ENCODE data around the gene MRE11.
"Not testable (repeated sequence)": the region's sequence is repeated elsewhere in the genome, so short reads cannot be mapped to it uniquely, and the experiment has no call there.

The MRE11 gene
- total RNA-seq = 63.8 reads per million, percentile 74 among the genes with 10 or more reads in this experiment

DNA sequence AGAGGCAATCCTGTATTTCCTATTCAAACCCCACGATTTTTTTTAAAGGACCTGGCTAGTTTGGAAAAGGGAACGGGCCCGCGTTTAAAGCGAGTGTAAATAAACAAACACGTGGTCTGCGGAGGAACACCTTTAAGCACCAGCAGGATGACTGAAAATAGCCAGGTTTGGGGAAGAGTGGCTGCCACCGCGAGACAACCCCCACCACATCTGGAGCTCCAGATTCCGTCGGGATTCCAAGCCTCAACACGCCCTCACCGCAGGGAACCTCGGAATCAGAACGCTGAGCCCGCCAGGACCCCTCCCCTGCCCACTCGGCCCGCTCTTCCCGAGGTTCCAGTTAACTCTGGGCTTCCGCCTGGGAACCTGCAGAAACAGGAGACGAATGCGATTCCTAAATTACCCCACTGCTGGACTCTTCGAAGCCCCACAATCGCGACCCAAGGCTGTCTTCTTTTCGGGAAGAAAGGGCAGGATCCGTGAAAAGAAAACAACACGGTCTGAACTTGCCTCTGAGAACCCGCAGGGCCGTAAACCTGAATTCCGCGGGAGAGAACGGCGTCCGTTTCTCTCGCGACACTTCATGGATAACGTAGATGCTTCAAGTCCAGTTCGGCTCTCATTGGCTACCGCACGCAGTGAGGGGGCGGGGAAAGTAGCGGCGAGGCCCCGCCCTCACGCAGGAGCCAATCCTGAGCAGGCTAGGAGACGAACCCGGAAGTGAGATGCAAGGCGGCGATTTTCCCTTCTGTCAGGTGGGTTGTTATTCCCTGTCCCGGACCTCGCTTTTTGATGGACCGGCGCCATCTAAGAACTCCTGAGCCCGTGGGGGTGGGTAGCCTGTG is at the start of gene MRE11, which contains the start of gene ANKRD49:
MRE11 (minus strand) TSS at position 564 of the 845 bp plus-strand sequence. CDS start 1,043 bp downstream, outside the sequence.
ANKRD49 (plus strand) TSS at position 704 of the 845 bp plus-strand sequence. CDS start 2,710 bp downstream, outside the sequence.
- peak; percentile 94 for DNase-seq

DNA sequence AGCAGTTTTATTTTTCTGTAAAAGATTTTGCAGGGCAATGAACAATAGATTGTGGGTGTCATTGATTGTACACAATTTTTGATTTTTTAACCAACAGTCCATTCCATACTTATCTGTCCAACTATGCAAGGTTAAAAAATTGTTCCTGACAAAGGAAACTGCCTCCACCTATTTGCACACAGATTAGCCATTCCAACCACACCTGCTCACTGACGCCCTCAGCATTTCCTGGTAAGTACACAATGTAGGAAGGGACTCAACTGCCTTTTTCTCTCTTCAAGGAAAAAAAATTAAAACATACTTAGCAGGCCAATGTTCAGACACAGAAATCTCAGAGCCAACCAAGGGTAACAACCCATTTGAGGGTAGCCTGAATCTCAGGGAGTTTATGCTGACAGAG is 45.8 kb upstream of the MRE11 start:
- DNase-seq = no peak

DNA sequence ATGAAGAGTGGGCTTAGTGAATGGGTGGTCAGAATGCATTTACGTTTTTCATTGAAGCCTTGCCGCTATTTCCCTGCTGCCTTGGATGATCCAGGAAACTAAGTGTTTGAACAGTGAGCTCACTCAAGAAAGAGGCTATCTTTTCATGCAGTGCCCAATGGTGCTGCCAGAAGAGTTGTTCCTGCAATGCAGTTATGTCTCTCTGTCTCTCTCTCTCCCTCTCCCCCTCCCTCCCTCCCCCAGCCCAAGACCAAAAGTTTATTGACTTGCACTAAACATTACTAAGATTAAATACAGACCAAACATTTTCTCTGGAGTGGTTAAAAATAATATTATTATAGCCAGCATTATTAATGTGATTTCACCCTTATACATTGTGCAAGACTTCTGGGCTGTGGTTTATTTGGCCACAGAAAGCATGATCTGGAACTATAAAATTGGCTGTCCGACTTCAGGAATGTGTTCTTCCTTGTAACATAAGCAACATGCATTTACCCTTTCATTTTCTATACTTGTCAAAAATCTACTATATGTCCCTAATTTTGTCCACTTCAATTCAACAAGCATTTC is 43.5 kb upstream of the MRE11 start:
- no peak for DNase-seq

DNA sequence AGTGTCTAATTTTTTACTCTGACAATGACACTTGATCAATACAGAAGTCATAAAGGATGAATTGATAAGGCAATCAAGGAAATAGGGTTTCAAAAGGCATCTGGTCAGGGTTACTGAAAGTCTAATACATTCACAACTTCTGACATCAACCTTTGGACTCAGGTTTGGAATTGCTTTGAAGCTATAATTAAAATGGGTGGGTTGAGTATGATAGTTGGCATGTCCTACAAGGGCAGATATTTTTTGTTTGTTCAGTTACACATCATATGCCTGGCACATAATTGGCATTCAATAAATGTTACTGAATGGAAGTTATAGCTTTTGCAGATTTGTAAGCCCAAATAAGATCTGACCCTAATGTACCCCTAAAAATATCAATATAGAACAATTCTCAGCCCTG is 42.7 kb upstream of the MRE11 start:
- DNase-seq = no peak

DNA sequence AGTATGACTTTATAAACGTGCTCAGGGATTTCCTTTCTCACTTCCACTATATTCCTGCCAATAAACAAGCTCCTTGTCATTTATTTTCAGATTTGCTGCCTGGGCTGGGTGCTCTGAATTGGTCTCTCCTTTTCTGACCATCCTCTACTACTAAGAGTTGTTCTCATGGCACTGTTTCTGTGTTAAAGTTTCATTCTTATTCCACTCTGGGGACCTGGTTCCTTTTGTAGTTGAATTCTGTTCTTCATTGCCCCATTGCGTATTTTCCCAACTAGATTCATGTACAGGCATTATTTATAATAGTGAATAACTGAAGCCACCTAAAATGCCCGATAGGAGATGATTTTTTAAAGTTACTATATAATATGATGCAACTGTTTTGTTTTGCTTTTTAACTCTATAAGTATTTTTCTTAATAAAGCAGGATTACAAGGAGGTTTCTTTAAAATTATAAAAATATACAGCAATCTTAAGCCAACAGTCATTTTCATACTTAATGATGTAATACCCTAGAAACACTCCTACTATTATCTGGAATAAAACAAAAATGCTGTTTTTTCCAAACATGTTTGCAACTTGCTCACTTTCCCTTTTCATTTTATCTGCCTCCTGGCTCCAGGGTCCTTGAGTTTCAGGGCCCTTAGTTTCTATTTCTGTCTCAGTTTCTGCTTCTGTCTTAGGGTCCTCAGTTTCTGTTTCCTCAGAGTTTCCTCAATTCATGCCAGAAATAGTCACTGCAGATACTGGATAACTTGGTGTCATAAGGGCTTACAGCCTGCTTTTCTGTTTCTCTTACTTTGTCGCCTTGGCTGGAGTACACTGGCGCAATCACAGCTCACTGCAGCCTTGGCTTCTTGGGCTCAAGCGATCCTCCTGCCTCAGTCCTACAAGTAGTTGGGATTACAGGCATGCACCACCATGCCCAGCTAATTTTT is 40.3 kb upstream of the MRE11 start:
- no peak for DNase-seq

DNA sequence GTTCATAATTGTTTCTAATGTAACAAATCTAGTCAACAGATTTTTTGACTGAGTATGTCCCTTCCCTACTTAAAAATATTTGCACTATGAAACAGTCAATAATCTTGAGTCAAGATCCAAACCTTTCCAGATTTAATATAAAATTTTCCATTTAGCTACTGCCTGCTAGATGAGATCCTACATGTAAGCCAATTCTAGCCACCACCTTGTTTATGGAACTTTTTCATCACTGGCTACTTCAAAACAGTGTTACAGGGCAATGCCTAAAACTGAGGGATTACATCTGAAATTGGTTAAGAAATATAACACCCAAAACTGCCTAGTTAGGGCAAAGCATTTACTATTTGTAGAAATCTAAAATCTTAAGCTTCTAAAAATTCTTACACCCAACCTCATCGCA is 39.6 kb upstream of the MRE11 start:
- no peak for DNase-seq

DNA sequence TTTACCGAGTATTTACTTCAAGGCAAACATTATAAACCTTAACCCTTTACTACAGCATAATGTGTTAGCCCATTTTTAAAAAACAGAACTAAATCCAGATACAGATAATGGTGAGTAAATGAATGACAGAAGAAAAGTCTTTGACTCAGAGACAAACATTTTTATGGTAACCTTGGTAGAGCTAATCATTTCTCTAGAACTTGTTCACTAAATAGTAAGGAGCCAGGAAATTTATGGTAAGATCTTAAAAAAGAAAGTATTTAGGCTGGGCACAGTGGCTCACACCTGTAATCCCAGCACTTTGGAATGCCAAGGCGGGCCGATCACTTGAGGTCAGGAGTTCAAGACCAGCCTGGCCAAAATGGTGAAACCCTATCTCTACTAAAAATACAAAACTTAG is 38.6 kb upstream of the MRE11 start:
- DNase-seq = no peak

DNA sequence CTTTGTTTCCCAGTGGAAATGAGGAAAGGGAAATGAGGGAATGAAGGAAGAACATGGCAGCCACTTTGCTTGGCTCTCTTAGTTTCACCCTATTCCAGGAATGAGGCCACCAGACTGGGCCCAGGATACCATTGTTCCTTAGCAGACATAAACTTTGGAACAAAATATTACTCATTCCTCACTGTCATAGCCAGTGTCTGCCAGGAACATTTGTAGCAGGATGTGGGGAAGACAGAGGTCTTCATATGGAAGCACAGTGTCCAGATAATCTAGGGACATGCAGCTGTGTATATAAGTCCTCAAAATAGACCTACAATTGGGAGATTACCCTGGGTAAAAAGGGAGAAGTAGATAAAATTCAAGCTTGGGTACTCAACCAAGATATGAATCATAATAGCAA is 34.9 kb upstream of the MRE11 start:
- no peak for DNase-seq

DNA sequence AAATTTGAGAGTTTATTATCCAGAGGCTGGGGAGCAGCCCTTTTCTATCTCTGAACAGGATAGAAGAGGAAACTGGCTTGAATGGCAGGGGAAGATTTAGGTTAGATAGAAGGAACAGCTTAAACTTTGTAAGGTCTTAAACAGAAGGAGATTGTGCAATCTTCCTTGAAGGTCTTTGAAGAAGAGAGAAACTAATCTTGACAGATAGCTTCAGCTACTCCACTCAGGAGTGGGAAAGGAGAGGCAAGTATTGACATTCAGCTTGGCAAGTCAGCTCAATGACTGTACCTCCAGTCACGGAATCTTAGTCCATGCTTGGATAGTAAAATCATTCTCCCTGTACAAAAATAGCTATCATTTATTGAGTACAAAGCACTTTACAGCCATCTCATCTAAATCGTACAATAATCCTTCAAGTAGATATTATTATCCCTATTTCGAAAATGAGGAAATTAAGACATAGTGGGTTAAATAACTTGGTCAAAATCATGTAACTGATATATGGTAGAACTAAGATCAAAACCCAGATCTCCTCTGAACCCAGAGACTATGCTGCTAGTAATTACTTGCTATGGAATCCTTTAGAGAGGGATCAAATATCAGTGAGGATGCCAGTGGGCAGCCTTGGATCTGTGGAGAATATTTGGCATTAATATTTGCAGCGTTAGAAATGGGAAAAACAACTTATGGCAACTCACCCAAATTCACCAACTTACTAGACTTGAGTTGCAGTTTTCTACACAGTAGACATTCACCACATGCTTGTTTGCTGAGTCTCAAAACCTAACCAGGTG is 33.2 kb upstream of the MRE11 start:
- DNase-seq = no peak

DNA sequence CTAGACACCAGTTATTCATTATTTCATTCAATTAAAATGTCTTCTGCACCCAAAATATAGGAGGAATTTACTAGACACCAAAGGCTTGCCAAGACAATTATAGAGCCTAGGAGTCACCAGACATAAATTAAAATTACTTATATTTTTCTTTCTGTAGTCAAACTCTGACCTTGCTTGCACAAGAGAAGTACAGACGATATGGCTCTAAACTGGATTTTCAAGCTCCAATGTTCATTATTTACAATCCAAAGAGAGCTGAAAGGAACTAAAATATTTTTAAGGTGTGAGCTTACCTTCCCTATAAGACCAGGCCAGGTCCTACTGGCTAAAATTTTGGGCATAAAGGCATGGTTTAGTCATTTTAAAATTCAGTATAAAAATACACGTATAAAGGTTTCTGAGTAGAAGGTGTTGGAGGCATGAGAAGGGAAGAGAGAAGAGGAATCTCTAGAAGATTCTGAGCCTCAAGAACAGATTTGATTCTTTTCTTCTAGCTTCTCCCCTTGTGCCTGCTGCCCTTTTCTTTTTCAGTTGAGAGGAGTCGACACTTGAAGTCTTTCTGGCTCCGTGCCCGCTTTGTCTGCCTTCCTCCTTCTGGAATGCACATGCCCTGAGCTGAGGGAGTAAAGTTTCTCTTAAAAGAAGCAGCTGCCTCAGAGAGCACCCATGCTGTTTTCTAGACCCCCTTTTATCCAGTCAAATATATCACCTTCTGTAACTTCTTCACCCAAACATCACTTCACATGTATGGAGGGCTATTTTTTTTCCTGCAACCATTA is 32.1 kb upstream of the MRE11 start:
- DNase-seq = no peak

DNA sequence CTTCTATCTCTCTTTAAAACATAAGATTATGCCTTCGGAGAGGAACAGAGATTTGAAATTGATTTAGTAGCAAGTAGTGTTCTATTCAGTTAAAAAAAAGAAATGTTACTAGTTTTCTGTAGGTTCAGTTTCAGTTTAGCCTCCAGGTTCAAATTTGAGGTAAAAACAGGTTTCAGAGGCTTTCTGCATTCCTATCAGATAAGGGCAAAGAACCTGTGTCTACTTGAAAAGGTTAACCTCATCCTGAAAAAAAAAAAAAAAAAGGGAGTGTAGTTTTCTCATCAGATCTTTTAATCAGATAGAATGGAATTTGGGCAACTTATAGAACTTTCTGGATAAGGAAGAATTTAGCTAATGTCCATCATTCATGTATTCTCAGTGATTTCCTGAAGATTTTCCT is 30.7 kb upstream of the MRE11 start:
- no peak for DNase-seq

DNA sequence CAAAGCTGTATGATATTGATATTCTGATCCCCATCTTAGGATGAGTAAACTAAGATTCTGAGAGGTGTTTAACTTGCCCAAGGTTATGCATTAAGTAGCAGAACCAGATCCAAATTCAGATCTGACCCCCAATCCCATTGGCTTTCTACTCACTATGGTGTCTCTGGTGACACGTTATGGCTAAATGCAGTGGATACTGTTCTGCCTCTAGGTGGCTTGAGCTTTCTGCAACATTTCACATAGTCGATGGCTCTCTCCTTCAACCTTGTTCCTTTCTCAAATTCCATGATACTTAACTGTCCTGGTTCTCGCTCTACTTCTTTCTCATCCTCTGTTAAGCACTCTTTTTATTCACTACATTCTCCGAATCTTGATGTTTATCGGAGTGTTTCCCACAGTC is 28.0 kb upstream of the MRE11 start:
- DNase-seq = no peak

DNA sequence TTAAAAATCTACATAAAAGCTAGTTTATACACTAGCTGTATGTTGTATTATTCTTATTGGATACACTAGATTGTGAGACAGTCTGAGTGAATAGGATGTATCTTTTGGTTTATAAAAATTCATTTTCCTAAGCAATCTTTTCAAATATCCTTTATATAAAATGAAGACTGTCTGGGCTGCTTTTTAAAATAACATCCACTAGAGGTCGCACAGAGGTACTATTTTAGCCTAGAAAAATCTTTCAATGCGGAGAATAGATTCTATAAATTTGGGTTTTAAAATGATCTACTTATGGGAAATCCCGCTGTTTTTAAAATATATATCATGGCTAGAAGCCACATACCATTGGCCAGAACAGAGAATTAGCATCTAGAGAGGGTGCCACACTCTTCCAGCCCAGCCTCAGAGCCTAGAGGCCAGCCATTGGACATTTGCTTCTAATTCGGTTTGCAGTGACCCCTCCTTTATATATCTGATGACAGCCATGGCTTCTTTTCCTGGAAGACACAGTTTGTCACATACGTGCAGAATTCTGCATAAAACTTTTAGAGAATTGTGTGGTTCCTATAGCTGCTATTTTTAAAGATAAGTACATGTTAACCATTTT is 25.9 kb upstream of the MRE11 start:
- no peak for DNase-seq

DNA sequence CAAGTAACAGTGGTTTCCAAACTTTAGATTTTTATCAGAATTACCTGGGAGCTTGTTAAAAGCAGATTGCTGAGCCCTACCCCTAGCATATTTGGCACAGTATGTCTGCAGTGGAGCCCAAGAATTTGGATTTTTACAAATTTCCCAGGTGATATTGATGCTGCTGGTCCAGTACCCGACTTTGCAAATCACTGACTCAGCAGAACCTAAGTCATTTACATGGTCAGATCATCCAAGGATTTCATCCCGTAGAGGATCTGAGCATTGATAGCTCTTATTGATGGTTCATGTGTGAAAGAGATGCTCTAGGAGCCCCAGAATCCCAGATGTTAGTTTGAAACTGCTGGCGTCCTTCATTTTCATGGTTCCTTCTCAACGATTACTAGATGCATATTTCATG is 24.7 kb upstream of the MRE11 start:
- no peak for DNase-seq

DNA sequence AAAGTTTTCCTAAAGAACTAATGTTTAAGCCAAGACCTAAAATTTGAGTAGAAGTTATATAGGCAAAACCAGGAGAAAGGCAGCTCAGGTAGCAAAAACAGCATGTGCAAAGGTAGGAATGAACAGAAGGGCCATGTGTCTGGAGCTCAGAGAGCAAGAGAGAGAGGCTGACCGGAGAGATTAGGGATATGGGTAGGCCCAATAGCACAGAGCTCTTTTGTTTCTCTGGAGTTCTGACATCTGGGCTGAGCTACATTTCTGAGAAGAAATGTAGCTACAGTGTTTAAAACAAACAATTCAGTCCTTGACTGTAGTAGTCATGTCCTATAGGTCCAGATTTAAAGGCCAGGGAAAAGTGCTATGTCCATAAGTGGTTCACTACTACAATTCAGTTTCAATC is 23.1 kb upstream of the MRE11 start:
- no peak for DNase-seq

DNA sequence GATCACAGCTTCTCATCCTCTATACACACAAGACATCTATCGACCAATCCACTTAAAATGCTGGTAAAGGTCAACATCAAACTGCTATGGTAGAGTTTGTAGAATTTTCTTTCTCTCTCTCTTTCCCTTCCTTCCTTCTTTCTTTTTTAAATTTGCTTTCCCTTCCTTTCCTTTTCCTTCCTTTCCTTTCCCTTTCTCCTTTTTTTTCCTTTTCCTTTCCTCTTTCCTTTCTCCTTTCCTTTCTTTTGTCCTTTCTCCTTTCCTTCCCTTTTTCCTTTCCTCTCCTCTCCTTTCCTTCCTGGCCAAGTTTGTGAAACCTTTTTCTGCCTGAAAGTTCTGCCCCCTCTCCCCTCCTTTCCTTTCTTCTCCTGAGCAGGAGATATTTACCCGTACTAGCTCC is 21.8 kb upstream of the MRE11 start:
- DNase-seq = no peak

DNA sequence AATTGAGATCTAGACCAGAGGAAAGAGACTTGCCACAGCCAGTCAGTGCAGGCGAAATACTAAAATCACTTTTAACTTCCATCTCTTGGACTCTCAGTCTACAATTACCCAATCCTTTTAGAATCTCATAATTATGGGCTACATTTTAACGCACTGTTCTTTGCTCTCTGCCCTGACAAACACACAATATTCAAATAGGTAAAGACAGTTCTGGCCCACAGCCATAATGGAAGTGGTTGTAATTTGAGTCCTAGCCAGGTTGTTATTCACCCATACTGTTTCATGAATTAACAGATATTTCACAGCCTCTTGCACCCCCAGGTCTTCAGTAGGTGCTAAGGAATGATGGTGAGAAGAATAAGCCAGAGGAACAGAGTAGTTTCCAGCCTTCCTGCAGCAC is 19.4 kb upstream of the MRE11 start:
- DNase-seq = no peak

DNA sequence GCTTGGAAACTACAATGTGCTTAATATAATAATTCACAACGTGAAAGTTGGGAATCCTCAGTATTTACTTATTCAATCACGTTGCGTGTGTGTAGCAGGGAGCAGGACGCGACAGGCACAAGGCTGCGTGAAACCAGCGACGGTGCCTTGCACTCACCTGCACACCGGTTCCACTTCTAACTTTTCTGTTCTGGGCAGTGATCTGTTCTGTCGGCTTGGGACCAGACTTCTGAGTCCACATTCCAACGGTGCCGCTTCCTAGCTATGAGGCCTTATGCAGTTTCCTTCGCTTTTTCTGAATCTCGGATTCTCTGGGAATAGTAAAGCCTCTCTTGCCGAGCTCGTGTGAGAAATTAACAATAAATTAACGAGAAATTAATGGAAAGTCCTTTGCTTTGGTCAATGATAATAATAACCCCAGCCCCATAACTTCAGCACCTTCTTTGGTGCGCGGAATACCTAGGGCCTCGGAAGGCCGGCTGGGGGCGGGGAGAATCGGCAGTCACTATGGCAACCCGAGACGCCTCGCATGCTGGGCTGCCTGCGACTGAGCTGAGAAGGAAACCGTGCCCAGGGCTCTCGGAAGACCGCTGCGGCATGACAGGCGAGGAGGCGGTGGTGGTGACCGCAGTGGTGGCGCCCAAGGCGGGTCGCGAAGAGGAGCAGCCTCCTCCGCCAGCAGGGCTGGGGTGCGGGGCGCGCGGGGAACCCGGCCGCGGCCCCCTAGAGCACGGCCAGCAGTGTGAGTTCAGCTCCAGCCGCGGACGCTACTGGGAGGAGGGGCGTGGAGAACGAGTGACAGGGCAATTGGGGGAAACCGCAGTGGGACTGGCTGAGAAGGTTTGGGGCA is 18.5 kb upstream of the MRE11 start, which contains the start of gene C11orf97:
C11orf97 (plus strand) TSS at position 530 of the 850 bp plus-strand sequence; CDS start at position 598, 68 bp downstream.
- DNase-seq = no peak

DNA sequence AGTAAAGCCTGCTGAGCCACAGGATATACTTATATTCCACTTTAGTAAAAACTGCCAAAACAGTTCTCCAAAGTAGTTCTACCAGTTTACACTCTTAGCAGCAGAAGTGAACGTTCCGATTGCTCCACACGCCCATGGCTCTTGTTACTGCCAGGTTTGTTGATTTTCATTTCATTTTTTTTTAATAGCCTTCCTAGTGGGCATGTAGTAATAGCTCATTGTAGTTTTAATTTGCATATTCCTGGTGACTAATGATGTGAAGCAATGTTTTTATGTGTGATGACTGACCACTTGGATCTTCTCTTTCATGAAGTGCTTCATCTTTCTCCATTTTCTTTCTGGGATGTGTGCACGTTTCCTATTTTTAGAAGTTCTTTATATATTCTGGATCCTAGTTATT is 13.8 kb upstream of the MRE11 start:
- no peak for DNase-seq

DNA sequence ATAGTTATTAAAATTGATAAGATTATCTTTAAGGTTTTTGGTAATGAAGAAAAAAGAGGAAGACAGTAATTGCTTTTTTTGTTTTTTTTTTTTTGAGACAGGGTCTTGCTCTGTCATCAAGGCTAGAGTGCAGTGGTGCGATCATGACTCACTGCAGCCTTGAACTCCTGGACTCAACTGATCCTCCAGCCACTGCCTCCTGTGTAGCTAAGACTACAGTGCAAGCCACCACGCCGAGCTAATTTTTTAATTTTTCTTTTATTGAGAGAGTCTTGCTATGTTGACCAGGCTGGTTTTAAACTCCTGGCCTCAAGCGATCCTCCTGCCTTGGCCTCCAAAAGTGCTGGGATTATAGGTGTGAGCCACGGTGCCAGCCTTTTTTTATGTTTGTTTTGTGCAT is 12.9 kb upstream of the MRE11 start:
- not testable (repeated sequence) for DNase-seq
